Cardiac fibroblast (primary cell): ENCODE data around the gene DNAJC1.

Source experiments
- DNase-seq, 2 donors: peaks; one replicate each; pipeline versions ENCODE4 v3.0.0 to v3.0.0-alpha.2; 2010; ENCODE audit warnings: low read depth in 2 of 2
- H3K4me3 ChIP-seq, 2 donors: replicated peaks in 1 of 2; 1 replicate in 1 of 2; 2 replicates in 1 of 2; pipeline ENCODE4 v1.5.1; 2011; ENCODE audit warnings: low read depth in 2 of 2, low read length in 2 of 2, mild to moderate bottlenecking in 2 of 2, moderate library complexity in 1 of 2
- CTCF ChIP-seq: IDR thresholded peaks from one replicate; pipeline ENCODE4 v1.5.1; 2011; ENCODE audit warnings: low read depth, mild to moderate bottlenecking, low read length, inconsistent platforms

DNAJC1 gene

GRCh38 chr10:21758239-21758638 lies 245.3 kb downstream of the DNAJC1 start:
- TF ChIP-seq CTCF, result no peak
- no peak for DNase-seq
- no peak overlapping the region for H3K4me3 ChIP-seq

- no peak overlapping the region for H3K4me3 ChIP-seq
- no peak for TF ChIP-seq CTCF
- DNase-seq, result peak in 1 of 2 donors; percentile 13
Observed at GRCh38 chr10:21757185-21757901, 246.2 kb downstream of the DNAJC1 start.

- no peak for DNase-seq
- no peak overlapping the region for H3K4me3 ChIP-seq
- TF ChIP-seq CTCF, result no peak
Observed at GRCh38 chr10:21756707-21757106, 246.8 kb downstream of the DNAJC1 start.

GRCh38 chr10:21754410-21755011 lies 249.0 kb downstream of the DNAJC1 start:
- TF ChIP-seq CTCF, result no peak
- peak in 1 of 2 donors; percentile 12 for DNase-seq
- no peak overlapping the region for H3K4me3 ChIP-seq

DNA sequence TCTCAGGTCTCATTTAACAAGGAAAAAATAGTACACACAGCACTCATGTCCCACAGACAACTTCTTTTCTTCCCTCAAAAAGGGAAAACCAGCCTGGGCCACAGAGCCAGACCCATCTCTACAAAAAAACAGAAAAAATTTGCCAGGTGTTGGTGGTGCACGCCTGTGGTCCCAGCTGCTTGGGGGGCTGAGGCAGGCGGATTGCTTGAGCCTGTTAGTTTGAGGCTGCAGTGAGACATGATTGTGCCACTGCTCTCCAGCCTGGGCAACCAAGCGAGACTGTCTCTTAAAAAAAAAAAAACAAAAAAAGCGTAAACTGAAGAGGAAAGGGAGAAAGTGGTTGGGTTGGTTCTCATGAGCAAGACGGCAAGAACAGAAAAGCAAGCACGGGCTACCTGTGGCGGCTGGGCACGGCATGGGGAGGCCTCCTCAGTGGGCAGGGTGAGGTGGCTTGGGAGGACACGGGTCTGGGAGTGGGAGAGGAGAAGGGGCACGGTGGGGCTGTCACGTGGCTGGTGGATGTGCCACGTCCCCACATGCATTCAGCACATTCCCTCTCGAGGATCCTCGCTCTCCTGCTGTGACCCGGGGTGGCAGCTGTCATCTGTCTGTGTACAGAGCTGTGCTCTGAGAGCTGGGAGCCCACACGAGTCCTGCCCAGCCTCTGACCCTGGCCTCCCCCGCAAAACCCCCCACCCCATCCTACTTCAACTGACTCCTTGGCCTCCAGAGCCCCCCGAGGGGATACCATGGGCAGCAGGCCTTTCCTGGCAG lies 249.8 kb downstream of the DNAJC1 start:
- DNase-seq, result no peak
- no peak overlapping the region for H3K4me3 ChIP-seq
- no peak for TF ChIP-seq CTCF

GRCh38 chr10:21751341-21752310 lies 251.9 kb downstream of the DNAJC1 start:
- DNase-seq, result no peak
- H3K4me3 ChIP-seq, result no peak overlapping the region
- no peak for TF ChIP-seq CTCF
